Kidney (tissue), 14 donors: Measurements from ENCODE around the gene MAD1L1. TPM values are rescaled to one million over a fixed set of nuclear protein-coding genes. Genes with fewer than 3 reads are reported as not detected.

Experiments
- DNase-seq, 5 donors: peaks; one replicate each; pipeline ENCODE4 v3.0.0-alpha.2; 2013 to 2020
- FAIRE-seq: peaks from 2 replicates; lab custom pipeline; 2012; peaks lifted over from hg19 to GRCh38; lab: Jason Lieb, UNC
- H3K27ac ChIP-seq, 2 donors: one replicate each; pipeline ENCODE4 v1.7.0; 2013; ENCODE audit warnings: low read depth in 2 of 2, low read length in 2 of 2, inconsistent platforms in 1 of 2
- H3K27me3 ChIP-seq: one replicate; pipeline ENCODE4 v1.7.1; 2013; ENCODE audit warnings: low read length, inconsistent platforms; ENCODE audit not compliant: control insufficient read depth, insufficient read depth
- H3K36me3 ChIP-seq, 3 donors: one replicate each; pipeline versions ENCODE4 v1.7.0 to v1.7.1; 2013; ENCODE audit warnings: low read length in 3 of 3, control low read depth in 1 of 3, inconsistent platforms in 1 of 3; ENCODE audit not compliant: insufficient read depth in 3 of 3, control insufficient read depth in 2 of 3
- H3K4me1 ChIP-seq, 3 donors: one replicate each; pipeline versions ENCODE4 v1.7.0 to v1.7.1; 2013; ENCODE audit warnings: low read length in 3 of 3, inconsistent platforms in 1 of 3, low read depth in 1 of 3; ENCODE audit not compliant: control insufficient read depth in 2 of 3, insufficient read depth in 2 of 3
- H3K4me3 ChIP-seq, 3 donors: one replicate each; pipeline versions ENCODE4 v1.7.0 to v1.8.1; 2013; ENCODE audit warnings: low read length in 3 of 3, control low read depth in 1 of 3, inconsistent platforms in 1 of 3
- H3K9ac ChIP-seq, 3 donors: one replicate each; pipeline versions ENCODE4 v1.7.0 to v1.7.1; 2013; ENCODE audit warnings: low read length in 3 of 3, control low read depth in 1 of 3, inconsistent platforms in 1 of 3
- H3K9me3 ChIP-seq, 3 donors: one replicate each; pipeline versions ENCODE4 v1.7.0 to v1.7.1; 2013; ENCODE audit warnings: low read length in 3 of 3, control low read depth in 1 of 3, inconsistent platforms in 1 of 3; ENCODE audit not compliant: control insufficient read depth in 2 of 3, insufficient read depth in 1 of 3
- intact Hi-C: fragments of 100-400 bp; cut with DNase I; formaldehyde crosslinking; loops from one replicate; pipeline ENCODE4 v1.11.1; 2022
- polyA plus RNA-seq: library from polyadenylated mRNA; stranded (reverse); fragments of 350-450 nt; fragmentation: Illumina TruSeq; extraction: RNeasy Lipid Tissue Mini Kit (QIAGEN cat#74804); gene quantifications from one replicate; pipeline ENCODE4 v1.2.3, GENCODE V29; 2014; ENCODE audit warnings: low read depth, low replicate concordance; ENCODE audit not compliant: insufficient read depth
- total RNA-seq: library from RNA; stranded (reverse); fragmentation: NEBNext Ultra II Directional; extraction: Animal tissue kit (Norgen Biotek cat#: 25700); gene quantifications from one replicate; pipeline ENCODE4 v1.2.1, GENCODE V29; 2021
- TF ChIP-seq, protein P1 (sequence below): IDR thresholded peaks from 3 replicates; pipeline ENCODE4 v1.5.1; 2012; ENCODE audit warnings: mild to moderate bottlenecking, moderate library complexity, borderline replicate concordance; ENCODE audit not compliant: insufficient read depth; ENCODE audit errors: extremely low read depth
- donor health status: control.
- donor health status: control.
- donor health status: control.
- donor health status: control.
- donor health status: control.
- donor health status: DM: yes; HTN: yes; CAD: no.
- donor health status: Normal renal cell carcinoma (clear cell type).

MAD1L1 gene
- total and polyA plus RNA-seq, 2 donors from 2014 or later, result 33.2 to 45.2 TPM

DNA sequence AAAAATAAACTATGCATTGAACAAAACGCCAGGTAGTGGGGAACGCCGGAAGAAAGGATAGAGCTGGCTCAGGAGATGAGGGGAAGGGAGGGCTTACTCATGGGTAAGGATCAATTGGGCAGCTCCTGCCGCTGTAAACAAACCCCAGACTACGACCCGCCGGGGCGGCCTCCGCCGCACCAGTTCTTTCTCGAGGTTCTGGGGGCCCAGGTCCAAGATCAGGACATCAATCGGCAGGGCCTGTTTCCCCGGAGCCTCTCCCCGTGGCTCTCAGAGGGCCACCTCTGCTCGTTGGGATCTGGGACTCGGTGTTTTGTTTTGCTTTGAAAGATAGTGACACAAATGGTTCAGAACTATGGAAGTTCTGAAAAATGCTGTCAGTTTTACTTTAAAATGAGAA is 422.2 kb downstream of the MAD1L1 start:
- intact Hi-C loops, result no loop called here
- DNase-seq (peak in 1 of 5 donors; percentile 46), FAIRE-seq (no peak)
- Histone ChIP-seq H3K9ac (no peak overlapping the region), H3K36me3 (no peaks in the 10 kb centered on the region), H3K4me3 (no peak overlapping the region), H3K4me1 (no peaks in the 10 kb centered on the region), H3K27me3 (no peaks in the 10 kb centered on the region), H3K27ac (no peak overlapping the region), H3K9me3 (no peaks in the 10 kb centered on the region)
- TF ChIP-seq, protein P1, sequence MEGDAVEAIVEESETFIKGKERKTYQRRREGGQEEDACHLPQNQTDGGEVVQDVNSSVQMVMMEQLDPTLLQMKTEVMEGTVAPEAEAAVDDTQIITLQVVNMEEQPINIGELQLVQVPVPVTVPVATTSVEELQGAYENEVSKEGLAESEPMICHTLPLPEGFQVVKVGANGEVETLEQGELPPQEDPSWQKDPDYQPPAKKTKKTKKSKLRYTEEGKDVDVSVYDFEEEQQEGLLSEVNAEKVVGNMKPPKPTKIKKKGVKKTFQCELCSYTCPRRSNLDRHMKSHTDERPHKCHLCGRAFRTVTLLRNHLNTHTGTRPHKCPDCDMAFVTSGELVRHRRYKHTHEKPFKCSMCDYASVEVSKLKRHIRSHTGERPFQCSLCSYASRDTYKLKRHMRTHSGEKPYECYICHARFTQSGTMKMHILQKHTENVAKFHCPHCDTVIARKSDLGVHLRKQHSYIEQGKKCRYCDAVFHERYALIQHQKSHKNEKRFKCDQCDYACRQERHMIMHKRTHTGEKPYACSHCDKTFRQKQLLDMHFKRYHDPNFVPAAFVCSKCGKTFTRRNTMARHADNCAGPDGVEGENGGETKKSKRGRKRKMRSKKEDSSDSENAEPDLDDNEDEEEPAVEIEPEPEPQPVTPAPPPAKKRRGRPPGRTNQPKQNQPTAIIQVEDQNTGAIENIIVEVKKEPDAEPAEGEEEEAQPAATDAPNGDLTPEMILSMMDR, result no peak

DNA sequence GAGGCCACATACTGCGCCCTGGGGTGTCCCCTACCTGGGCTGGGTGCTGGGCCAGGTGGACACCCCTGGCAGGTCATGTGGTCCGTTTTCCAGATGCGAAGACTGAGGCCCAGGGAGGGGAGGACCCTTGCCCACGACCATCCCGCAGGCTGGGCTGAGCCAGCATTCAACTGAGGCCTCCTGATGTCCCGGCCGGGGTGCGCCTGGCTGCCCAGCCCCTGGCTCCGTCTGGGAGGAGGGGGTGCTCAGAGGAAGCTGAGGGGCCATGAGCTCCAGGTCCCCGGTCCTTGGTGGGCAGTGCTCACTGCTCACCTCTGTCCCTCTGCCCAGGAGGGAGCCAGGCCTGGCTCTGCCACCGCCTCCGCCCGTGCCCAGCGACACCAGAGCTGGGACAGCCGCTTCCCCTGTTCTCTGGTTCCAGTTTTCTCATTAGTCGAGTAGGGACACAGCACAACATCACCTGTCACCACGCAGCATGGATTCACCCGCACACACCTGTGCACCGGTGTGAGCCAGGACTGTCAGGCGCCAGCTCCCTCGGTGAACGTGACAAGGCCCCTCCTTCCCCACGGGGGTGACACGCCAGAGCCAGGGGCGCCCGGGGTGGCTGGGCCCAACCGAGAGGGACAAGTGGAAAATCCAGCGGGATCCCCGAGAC is 423.0 kb downstream of the MAD1L1 start:
- peak in 1 of 5 donors; percentile 62 for DNase-seq
- no peak overlapping the region for H3K27ac ChIP-seq
- H3K27me3 ChIP-seq, result no peaks in the 10 kb centered on the region
- no peak overlapping the region for H3K4me3 ChIP-seq
- FAIRE-seq, result no peak
- intact Hi-C loops, result no loop called here
- H3K4me1 ChIP-seq, result no peaks in the 10 kb centered on the region
- no peaks in the 10 kb centered on the region for H3K9me3 ChIP-seq
- TF ChIP-seq, protein P1, result no peak
- H3K9ac ChIP-seq, result no peak overlapping the region
- H3K36me3 ChIP-seq, result no peaks in the 10 kb centered on the region

DNA sequence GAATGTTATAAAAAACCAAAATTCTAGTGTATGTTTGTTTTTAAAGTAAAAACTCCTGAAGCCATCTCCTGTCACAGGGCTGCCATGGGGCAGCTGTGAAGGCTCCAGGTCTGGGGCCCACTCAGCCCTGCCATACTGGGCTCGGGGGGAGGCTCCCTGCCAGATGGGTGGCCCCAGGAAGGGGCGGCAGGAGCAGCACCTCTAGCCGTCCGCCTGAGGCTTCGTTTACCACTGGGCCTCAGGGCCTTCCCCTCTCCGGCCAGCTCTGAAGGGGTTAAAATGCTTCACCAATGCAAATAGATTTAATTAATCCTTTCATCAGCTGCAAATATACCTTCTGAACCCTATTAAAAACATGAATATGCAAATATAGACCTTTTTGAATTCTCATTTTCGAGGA is 423.7 kb downstream of the MAD1L1 start:
- no peak for FAIRE-seq
- Histone ChIP-seq H3K36me3 (no peaks in the 10 kb centered on the region), H3K4me3 (no peak overlapping the region), H3K27ac (no peak overlapping the region), H3K9ac (no peak overlapping the region), H3K9me3 (no peaks in the 10 kb centered on the region), H3K27me3 (no peaks in the 10 kb centered on the region), H3K4me1 (no peaks in the 10 kb centered on the region)
- TF ChIP-seq, protein P1, result no peak
- peak in 1 of 5 donors; percentile 24 for DNase-seq
- intact Hi-C loops, result no loop called here
